HG03045 (cell line): ENCODE measurements around the gene GABRR2.
A peak's percentile ranks its signal among the peaks of the same experiment; 100 is the strongest.
"Not testable (repeated sequence)": the region's sequence is repeated elsewhere in the genome, so short reads cannot be mapped to it uniquely, and the experiment has no call there.

Experiments used
- ATAC-seq: cut with Tn5 transposase; IDR thresholded peaks from one replicate; pipeline ENCODE4 v1.9.1; 2021; ENCODE audit warnings: mild to moderate bottlenecking, moderate library complexity; ENCODE audit not compliant: unreplicated experiment

The GABRR2 gene

DNA sequence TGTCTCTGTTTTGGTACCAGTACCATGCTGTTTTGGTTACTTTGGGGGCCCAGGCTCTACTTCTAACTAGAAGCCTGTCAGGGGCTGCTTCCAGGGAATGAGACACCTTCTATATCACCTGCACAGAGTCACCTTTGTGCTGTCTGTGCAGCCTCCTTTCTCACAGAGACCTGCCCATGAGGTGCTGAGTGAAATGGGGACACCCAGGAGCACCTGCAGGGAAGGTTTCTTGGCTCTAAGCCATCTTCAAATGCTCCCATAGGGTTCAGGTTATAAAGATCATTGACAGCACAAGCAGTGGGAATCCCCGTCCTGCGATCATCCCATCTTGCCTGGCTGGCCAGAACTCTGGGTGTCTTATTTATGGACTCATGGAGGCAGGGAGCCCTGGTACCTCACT is 19.1 kb downstream of the GABRR2 start:
- ATAC-seq: no peak

- not testable (repeated sequence) for ATAC-seq
Measured at GRCh38 chr6:89295116-89295515, 20.0 kb downstream of the GABRR2 start.

DNA sequence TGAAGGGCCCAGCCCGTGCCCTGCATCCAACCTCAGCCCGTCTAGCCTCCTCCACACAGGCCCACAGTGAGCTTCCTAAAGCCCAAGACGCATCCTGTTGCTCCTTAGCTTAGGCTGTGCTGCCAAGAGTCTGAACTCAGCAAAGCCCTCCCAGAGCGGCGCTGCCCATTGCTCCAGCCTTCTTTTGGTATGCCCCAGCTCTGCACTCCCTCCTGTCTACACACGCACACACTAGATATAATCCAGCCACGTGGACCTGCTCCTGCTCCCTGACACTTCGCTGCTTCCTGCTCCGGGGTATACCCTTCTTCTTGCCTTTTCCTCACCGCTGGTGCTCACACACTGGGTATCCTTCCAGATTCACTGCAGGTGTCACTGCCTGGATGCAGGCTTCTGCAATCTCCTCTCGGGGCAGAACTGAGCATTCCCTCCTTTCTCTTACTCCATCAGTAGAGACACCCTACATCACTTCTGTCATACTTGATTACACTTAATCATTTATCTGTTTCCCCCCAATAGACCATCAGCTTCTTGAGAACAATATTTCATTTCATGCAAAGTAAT is 23.8 kb downstream of the GABRR2 start:
- no peak for ATAC-seq

- no peak for ATAC-seq
Measured at GRCh38 chr6:89290401-89291155, 24.5 kb downstream of the GABRR2 start.

DNA sequence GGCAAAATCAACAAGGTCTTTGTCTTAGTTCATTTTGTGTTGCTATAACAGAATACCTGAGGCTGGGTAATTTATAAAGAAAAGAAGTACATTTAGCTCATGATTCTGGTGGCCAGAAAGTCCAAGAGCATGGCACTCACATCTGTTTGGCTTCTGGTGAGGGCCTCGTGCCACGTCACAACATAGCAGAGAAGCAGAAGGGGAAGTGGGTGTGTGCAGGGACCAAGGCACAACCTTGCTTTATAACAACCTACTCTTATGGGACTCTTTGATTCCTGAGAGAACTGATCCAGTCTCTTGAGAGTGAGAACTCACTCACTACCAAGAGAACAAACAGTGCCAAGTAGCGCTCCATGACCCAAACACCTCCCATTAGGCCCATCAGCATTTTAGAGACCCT is 25.4 kb downstream of the GABRR2 start:
- ATAC-seq: no peak

- ATAC-seq: no peak
Measured at GRCh38 chr6:89287351-89288028, 27.6 kb downstream of the GABRR2 start.

- ATAC-seq: no peak
Measured at GRCh38 chr6:89286516-89286915, 28.6 kb downstream of the GABRR2 start.

- no peak for ATAC-seq
Measured at GRCh38 chr6:89284963-89285735, 29.9 kb downstream of the GABRR2 start.

DNA sequence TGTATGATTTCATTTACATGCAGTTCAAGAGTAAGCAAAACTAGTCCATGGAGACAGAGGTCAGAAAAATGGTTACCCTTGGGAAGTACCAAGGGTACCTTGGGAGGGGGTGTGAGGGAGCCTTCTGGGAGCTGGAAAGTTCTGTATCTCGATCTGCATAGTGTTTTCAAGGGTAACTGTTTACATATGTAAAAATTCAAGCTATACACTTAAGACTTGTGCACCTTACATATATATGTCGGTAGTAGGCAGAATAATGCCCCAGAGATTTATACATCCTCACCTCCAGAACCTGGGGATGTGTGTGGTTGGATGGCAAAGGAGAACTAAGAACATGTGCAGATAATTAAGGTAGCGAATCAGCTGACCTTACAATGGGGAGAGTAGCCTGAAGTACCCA is 31.0 kb downstream of the GABRR2 start:
- no peak for ATAC-seq

DNA sequence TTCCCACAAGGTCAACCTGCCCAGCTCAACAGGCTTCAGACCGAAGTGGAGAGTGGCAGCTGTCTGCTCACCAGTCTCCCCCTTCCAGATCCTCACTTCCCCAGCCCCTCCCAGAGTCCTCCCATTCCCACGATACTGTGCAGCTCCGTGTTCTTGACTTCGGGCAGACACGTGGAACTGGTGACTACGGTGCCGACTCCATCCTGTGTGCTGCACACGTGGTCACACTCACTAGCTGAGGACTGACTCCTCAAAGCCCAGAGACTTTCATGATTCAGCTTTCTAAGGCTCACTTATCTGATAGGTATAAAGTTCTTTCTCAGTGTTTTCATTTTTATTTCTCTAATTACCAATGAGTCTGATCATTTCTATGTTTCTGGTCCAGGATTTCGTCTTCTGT is 32.4 kb downstream of the GABRR2 start:
- no peak for ATAC-seq

DNA sequence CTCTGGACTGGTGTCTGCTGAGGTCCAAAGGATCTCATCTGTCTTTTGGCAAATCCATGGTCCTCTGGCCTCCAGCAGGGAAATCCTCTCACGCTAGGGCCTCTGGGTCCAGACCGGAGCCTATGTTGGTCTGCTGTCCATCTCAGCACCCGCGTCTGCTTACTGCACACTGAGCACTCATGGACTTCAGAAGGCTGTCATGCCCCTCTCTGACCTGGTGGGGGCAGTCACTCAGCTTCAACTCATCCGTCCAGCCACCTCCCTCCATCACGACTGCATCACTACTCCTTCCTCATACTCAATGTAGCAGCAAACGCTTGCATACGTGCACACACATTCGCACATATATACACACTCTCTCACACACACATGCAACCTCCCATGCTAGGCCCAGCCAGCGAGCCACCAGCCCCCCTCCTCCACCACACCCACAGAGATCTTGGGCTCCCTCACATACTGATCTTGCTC is 33.3 kb downstream of the GABRR2 start:
- peak; percentile 95 for ATAC-seq

- no peak for ATAC-seq
Measured at GRCh38 chr6:89278956-89279355, 36.1 kb downstream of the GABRR2 start.

GRCh38 chr6:89275900-89276299 is 39.2 kb downstream of the GABRR2 start:
- no peak for ATAC-seq

DNA sequence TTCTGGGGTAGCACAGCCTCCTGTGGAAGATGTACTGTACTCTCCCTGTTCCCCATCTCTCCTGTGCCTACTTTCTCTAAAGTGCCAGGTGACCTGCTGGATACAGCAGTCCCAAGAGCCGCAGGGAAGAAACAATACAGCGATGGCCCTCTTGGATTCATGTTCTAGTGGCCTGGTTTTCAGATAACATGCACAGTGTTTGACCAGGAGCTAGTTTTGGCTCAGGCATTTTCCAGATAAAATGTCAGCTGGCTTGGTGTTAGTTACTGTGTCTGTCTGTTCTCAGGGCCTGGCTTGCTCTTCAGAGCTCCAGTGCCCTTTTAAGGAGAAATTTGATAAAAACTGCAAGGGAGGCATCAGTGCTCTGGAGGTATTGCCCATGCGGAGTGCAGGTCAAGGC is 41.3 kb downstream of the GABRR2 start:
- ATAC-seq: no peak

DNA sequence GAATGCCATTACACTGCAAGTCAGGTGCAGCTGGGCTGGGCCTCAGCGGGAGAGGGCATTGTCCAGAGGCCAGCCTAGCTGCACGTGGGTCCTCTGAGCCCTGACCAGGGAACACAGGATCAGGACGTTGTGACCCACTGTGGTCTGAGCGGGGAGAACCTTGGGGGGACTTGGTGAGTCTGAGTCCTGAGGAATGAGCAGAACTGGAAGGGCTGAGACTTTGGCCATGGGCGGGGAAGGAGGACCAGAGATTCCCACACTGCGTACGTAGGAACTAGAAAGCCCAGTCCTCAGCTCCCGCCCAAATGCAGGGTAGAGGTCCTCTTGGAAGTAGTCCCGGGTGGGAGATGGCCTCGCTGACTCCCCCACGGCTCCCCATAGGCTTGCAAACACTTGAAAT is 42.5 kb downstream of the GABRR2 start:
- no peak for ATAC-seq

- ATAC-seq: peak; percentile 52
Measured at GRCh38 chr6:89270951-89271721, 44.0 kb downstream of the GABRR2 start.

DNA sequence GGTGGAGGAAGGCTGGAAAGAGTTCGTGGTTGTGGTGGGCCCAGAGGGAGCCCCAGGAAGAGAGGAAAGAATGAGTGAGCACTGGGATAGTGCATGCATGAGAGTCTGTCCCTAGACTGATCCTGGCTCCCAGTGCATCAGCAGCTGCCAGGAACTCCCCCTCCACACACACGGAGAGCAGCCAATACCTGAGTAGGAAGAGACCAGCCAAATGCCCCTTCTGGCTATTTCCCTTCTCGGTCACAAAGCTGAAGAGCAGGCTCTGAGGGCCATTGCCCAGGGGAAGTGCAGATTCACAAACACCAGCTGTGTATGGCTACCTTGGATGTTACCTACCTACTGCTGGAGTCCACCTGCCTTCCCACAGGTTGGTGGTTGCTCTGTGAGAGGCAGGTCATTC is 45.1 kb downstream of the GABRR2 start:
- no peak for ATAC-seq

DNA sequence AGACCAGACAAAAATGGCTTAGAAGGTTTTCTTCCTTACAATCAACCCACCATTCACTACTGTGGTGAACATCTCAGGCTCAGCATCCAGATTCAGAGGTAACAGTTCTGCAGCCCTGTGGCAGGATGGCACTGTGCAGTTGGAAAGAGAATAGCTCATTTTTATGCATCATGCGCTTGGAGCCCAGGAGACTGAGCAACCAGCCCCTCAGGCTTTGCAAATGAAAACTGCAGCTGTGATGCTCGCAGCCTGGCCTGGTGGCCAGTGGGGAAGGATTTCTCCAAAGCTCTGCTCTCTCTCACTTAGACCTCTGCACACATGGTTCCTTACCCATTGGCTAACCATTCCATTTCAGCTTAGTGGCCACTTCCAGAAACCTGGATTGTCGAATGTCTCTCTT is 45.8 kb downstream of the GABRR2 start:
- no peak for ATAC-seq

DNA sequence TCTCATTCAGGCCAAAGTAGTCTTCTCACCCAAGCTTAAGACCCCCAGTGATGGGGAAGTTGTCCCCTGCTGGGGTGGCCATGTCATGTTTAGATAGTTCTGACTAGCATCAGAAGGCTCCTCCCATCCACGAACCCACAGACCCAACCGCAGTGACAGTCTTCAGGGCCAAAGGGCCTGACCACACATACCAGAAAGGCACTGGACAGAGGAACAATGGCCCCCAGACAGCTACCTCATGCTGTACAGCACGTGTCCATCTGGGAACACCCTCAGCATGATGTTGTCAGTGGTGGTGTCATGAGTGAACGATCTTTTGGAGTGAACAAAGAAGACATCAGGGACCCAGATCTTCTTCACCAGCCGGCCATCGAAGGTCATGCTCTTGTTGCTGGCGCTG is 46.3 kb downstream of the GABRR2 start:
- no peak for ATAC-seq

DNA sequence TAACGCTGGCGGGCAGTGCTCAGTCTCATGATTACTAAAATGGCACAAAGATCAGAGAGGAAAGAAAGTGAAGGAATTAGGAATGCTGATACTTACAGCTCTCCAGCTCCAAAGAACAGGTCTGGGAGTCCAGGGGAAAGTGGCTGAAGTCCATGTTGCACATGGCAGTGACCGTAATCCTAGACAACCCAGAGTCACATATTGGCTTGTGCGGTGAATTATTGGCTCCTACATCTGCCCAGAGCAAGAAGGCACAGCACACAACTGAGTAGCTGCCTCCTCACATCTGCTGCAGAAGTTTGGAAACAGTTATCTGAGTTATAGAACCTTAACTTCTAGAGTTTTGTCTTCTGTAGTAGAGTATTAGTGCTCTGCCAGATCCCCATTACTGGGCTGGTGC is 47.2 kb downstream of the GABRR2 start:
- ATAC-seq: no peak

GRCh38 chr6:89264296-89264695 is 50.8 kb downstream of the GABRR2 start:
- no peak for ATAC-seq
